NCI-H2196 (cell line): ENCODE data around the gene CSRNP3.

Source experiments
- DNase-seq: peaks from one replicate; lab custom pipeline; 2025; ENCODE audit not compliant: unreplicated experiment; lab: John Stamatoyannopoulos, UW

The CSRNP3 gene

DNA sequence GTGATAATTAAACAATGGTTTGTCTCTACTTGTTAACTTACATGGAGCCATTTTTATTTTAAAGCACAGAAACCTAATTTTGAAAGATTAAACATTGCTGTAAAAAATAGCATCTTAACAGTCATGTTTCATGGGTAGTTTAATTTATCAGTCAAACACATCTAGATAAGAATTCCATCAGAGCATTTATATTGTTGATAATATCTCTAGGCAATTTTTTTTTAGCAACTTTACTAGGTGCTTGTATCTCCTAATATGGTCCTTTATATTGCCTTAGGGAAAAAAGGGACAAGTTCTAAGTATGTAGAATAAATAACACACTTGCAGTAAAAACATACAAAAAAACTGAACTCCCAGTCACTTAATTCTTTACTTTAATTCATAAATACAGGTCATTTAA lies 863 bp downstream of the CSRNP3 start:
- DNase-seq = no peak

DNA sequence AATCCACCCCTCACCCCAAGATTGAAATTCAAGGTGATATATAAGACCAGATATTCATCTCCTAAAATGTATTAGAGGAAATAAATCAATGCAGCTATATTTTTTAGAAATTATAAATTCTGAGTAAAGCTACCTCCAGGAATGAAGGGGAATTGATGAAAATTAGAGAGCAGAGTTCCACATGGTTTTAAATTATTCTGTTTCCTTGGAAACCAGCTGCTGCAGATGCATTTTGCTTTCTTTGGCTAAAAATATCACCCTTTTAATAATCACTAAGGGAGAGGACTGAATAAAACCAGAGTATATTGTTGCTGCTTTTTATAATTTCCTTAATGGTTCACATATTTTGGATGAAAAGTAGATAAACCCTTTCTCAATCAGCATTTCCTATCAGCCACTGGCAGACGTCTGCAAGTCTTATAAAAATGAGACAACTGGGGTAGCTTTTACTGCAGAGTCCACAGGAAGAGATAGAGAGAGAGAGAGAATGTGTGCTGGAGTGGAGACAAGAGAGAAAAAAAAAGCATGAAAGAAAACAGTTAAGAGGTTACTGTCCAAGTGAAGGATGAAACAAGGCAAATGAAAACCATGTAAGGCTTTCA lies 2.0 kb downstream of the CSRNP3 start:
- DNase-seq = no peak

DNA sequence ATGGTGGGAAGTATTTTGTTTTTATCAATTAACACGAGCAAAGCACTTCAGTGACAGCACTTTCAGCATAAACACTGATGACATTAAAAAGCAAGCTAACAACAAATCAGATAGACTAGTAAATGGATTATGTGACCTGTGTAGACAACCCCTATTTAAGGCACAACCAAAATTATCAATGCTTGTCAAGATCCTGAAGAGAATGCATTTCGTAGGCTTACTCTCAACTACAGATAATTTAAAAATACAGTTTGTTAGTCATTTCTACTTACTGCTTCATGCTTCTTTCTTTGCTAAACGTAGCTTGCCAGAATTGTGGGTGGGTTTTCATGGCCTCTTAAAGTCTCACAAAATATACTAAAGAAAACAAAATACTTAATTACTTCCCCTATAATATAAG lies 3.4 kb downstream of the CSRNP3 start:
- DNase-seq = no peak

DNA sequence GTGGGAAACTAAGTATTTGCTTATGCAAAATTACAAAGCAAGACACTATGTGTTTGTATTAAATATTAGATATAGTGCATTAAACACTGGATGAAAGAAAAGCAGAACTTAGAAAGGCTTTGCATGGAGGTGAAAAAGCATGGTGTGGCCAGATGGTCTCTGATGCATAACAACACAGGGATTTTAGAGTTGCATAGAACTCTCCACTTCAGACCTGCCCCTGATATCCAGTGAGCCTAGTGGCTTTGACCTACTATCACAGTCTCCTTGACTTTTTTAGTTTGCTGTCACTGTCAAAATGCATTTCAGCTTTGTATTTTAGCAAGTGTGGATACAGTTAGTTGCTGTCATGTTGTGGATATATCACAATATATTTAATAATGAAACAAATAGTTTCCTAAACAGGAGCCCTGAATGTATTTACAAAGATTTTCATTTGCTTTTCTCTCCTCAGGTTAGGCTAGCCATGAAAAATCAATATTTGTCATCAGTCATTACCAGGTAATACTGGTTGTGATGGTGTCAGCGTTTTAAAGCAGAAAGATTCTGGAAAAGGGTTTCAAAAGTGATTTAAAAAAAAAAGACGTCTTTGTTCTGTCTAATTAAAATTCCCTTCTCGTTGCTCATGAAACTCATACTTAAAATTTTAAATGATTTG lies 5.2 kb downstream of the CSRNP3 start:
- no peak for DNase-seq

DNA sequence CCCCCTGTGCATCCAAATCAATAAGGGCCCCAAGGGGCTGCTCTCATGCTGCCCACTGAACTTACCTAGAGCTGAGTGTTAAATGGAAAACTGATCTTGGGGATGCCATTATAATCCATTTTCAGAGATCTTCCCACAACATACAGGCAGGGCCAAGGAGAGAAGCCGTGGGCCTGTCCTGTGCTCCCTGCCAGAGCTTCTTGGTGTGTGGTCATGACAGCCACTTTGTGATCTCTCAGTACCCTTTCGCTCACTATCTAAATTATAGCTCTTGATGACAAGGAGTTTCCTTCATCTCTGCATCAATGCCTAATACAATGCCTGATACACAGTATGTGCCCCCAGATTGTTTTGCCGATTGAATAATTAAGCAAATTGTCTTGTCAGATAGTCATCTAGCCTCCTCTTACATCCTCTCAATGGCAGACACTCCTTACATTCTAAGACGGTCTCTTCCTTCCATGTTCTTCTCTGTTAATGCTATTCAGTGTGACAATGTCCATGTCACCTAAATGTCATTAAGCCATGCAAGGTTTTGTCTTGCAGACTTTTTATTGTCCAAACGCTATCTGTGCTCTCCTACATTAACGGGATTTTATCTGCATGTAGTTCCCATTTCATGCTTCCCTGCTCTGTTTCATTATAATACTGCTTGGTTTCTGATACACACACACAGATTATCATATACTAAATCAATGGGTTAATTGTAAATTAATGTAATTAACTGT lies 5.9 kb downstream of the CSRNP3 start:
- no peak for DNase-seq

DNA sequence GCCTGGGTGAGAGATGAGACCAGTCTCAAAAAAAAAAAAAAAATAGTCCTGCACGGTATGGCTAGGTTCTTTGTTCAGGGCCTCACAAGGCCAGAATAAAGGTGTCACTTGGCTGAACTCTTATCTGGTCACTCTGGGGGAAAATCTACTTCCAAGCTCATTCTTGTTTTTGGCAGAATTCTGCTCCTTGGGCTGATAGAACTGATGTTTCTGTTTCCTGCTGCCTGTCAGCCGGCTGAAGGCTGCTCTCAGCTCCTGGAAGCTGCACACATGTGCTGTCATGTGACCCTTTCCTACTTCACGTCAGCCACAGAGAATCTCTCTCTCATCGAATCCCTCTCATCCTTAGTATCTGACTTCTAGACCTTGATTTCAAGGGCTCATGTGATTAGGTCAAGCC lies 10.4 kb downstream of the CSRNP3 start:
- no peak for DNase-seq

DNA sequence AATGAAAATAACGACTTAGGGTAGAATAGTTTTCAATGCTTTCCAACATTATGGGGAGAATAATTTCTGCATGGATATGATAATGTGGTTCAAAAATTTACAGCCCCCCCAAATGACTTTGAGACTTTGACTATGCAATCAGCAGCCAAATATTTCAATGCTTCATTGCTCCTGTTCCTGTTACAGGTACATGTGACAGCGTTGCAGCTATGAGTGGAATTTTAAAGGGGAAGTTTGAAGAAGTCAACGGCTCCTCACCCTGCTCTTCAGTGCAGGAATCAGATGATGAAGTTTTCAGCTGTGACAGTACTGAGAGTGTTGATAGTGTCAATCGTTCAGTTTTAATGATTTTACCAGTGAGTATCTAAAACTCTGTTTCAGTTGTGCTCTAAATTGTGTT lies 25.1 kb downstream of the CSRNP3 start:
- DNase-seq = no peak

DNA sequence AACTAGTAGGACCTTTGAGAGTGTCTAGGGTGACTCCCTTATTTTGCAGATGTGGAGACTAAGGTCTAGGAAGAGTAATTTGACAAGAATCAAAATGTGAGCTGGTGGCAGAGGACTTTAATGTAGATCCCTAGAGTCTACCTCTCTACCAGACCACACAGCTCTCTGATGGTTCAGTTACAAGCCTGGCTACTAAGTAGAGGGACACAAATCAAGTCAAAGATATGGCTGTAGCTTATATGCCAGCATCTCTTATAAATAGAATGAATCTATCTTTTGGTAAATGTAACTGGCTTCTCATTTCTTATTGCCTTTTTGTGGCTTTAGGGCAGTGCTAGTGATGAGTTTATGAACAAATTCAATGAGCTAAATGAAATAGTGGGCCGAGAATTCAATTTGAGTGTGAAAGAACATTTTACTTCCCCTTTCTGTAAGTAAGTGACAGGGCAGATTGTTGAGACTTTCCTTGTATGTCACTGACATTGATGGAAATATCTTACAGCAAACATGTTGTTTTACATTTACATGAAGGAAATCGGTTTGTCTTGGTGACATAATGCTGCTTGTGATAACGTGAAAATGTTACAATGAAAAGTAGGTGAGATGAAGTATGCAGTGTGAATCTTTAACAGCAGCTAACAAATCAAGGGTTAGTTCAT lies 28.3 kb downstream of the CSRNP3 start:
- DNase-seq = no peak

DNA sequence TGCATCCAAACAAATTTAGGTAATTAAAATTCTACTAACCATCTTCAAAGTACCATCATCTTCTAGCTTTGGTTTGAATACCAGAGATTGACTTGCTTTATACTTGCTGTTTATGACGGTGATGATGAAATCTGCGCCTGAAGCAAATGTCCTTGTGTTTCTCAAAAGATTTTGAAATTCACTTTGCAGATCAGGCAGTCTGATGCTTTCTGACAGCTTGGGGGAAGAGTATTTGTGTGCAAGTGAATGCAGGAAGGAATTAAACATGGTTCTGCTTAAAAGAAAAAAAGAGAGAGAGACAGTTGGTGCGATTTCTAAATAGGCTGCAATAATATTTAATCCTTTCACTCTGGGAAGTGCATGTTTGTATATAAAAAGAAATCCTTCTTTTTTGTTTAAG lies 29.6 kb downstream of the CSRNP3 start:
- no peak for DNase-seq

DNA sequence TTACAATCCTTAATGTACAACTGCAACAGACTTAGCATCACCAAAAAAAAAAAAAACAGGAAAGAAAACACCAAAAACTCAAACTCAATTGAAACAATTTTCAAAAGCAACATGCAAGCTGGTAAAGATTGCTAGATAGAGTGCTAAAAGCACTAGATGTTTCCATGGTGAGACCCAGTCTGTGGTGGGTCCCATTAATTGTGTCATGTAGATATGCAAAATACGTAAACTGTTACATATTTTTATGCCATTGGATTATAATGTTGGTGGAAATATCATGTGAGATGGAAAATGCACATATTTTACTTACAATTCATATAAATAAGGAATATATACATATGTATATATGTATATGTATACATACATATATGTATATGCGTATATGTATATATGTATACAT lies 30.5 kb downstream of the CSRNP3 start:
- no peak for DNase-seq

DNA sequence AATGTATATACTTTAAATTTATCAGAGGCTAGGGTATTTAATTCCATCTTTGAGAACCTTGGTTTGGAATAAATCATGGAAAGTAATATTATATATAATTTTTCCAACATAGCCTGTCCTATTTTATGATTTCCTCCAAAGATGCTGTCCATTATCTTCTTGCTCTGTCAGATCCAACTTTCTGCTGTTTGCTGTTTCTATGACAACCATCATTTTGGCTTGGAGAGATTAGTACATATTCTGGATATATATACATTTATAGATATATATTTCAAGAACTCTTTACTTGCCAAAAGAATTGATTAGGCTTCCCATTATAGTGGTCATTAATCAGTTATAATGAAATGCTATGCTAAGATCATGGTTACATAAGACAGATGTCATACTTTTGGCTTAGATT lies 31.3 kb downstream of the CSRNP3 start:
- no peak for DNase-seq

DNA sequence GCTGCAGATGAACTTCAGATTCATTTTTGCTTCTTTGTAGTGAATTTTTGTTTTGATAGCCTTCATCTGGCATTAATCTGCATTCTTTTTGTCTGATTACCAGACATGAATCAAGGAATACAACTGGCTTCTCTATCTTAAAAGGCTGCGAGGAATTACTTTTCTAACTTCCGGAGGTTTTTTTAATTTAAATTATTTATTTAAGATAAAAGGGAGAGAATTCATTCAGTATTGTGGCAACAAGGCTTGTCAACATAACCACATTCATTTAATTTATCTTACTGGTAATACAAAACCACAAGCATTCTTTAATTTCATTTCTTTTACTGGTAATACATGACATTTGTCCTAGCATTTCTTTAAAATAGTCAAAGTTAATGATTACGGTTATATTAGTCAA lies 36.0 kb downstream of the CSRNP3 start:
- no peak for DNase-seq

DNA sequence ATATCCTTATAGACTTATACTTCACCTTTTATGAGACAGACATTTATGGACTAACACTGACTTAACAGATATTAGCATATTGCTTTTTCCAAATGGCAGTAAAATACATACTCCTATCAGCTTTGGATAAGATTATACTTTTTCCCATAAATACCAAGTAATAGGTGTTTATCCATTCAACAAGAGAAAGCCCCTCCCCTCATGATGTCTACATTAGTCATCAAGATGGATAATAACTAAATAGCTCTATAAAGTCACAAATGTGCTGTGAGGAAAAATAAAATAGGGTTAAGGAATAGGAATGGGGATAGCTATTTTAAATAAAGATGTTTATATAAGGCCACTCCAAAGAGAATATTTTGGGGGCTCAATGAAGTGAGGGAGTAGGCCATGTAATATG lies 39.4 kb downstream of the CSRNP3 start:
- DNase-seq = no peak

DNA sequence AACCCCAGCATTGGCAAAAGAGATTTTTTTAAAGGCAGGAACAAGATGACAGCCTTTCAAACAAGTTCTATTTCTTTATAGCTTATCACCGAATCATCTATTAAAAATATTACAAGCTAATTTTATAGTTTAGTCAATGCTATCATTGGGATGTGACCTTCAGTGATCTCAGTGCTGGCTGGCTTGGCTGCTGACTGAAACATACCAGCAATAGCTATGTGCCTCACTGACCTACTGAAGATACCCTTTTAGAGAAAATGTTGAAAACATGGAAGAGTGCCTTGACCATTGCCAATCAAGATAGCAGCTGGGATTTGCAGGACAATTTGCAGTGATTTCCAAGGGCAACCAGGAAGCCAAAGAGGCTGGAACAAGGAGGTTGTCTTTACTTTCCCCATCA lies 44.0 kb downstream of the CSRNP3 start:
- no peak for DNase-seq

DNA sequence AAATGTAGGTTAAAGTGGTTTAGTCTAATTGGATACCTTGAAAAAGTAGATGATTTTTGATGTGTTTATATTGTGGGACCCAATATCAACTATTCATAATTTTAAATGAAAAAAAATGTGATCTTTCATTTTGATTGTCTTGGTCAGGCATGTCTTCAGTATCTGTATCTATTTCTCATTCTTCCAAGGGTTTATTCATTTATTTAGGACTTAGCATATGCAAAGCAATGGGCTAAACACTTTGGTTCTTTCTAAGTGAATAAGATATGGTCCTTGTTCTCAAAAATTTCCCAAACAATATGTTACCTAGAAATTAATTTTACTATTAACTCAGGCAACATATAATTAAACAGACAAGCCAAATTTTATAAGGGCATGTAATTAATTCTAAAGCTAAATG lies 49.1 kb downstream of the CSRNP3 start:
- no peak for DNase-seq

DNA sequence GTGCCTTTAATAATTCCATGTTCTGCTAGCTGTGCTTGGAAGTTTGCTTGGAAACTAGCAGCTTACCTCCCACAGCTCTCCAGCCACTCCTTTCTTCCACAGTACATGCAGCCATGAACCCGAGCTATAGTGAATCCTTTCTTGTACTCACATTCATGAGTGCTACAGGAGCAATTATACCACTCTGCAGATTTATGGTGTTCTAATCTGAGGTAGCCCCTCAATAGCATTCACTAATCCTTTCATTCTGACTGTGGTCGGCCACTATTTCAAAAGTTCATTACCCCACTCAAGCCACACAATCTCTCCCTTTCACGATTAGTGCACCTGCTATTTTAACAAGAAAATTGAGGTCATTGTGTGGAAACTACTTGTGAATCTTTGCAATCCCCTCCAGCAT lies 53.2 kb downstream of the CSRNP3 start:
- no peak for DNase-seq

DNA sequence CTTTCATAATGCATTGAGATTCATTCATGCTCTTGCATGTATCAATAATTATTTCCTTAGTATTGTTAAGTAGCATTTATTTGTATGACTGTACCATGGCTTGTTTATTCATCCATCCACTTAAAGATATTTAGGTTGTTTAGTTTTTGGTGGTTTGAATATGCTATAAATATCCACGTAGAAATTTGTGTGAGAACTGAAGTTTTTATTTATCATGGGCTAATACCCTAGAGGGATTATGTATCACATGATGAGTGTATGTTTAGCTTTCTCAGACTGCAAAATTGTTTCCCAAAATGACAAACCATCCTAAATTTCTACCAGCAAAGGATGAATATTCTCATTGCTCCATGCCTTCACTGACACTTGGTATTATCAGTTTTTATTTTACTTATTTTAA lies 55.2 kb downstream of the CSRNP3 start:
- no peak for DNase-seq

DNA sequence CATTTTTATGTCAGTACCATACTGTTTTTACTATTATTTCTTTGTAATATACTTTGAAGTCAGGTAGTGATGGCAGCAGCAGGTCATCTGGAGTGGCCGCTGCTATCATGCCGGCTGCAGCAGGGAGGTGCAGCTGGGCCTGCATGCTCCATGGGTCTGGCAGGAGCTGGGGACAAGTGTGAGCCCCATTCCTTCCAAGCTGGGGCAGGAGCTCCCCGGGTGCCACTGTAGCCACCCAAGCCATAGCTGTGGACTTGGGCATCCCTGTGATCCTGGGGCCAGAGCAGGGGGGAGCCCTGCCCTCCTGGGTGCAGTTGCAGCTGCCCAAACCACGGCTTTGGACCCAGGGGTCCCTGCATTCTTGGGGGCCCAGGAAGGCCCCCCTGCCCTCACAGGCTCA lies 59.2 kb downstream of the CSRNP3 start:
- no peak for DNase-seq

DNA sequence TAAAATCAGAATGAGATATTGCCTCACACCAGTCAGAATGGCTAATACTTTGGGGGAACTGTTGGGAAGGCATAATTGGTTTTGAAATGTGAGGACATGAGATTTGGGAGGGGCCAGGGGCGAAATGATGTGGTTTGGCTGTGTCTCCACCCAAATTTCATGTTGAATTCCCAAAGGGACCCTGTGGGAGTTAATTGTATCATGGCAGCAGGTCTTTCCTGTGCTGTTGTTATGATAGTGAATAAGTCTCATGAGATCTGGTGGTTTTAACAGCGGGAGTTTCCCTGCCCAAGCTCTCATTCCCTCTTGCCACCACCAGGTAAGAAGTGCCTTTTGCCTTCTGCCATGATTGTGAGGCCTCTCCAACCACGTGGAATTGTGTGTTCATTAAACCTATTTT lies 59.6 kb downstream of the CSRNP3 start:
- DNase-seq = no peak

DNA sequence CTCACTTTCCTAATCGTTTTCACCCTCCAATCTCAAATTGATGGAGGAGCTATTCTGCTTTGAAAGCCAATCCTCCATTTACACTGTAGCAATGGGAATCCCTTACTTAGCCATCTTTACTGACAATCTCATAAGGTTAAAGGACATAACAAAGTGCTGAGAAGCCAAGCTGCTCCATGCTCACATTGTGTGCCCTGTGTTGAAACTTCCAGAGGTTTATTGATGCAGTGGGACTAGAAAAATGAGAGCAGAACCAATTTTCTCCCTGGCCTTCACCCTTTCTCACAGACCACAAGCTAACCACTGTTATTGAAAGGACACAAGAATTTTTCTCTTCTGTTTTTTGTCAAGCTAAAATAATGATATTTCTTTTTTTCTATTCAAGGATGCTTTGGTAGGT lies 63.8 kb downstream of the CSRNP3 start:
- DNase-seq = no peak

DNA sequence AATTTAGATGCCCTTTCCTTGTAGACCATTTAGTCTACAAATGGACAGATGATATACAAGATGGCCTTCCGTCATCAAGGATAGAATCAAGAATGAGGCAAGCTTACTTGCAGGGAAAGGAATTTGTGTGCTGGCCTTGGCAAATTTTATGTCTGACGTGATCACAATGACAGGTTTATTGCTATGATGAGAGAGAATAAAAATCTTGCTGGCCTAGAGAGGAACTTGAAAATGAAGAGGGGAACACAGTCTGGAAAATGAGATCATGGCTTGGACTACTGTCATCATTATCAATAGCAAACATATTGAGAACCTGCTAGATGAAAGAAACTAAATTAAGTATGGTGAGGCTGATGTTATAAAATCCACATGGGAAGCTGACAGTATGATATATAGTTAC lies 66.0 kb downstream of the CSRNP3 start:
- no peak for DNase-seq

DNA sequence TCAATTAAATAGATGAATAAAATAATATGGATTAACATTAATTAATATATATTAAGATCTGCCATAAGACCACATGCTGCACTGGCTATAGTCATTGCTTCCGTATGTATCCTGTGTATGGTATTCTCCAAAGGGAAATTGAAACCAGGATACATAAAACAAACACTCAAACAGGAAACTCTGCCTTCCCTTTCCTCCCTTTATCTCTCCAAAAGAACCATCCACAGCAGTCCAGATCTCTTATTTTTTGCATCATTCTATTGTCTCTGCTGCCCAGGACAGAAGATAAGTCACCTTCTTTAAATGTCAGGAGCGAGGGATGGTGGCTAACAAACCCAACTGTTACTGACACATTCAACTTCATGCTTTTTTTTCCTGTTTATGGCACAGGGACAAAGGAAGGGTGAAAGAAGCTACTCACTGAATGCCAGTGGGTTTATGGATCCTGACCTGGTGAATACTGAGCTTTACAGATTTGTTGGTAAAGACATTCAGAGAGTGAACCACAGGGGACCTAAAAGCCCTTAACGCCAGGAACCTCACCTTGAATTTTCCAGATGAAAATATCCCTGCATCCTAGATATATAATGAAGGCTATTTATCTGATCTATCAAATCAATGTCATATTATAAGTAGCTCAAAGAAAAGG lies 67.5 kb downstream of the CSRNP3 start:
- DNase-seq = no peak
